Activated CD4-positive, alpha-beta T cell treated with anti-CD3 and anti-CD28 coated beads, Interleukin-2, amount 50 U/mL, for 16 hours (primary cell): Measurements from ENCODE around the gene GGT6.
A peak's percentile ranks its signal among the peaks of the same experiment; 100 is the strongest.
"Not testable (repeated sequence)": the region's sequence is repeated elsewhere in the genome, so short reads cannot be mapped to it uniquely, and the experiment has no call there.

ENCODE experiments used
- DNase-seq: peaks from one replicate; pipeline ENCODE4 v3.0.0-alpha.2; 2020

GGT6 gene, protein sequence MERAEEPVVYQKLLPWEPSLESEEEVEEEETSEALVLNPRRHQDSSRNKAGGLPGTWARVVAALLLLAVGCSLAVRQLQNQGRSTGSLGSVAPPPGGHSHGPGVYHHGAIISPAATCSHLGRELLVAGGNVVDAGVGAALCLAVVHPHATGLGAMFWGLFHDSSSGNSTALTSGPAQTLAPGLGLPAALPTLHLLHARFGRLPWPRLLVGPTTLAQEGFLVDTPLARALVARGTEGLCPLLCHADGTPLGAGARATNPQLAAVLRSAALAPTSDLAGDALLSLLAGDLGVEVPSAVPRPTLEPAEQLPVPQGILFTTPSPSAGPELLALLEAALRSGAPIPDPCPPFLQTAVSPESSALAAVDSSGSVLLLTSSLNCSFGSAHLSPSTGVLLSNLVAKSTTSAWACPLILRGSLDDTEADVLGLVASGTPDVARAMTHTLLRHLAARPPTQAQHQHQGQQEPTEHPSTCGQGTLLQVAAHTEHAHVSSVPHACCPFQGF

DNA sequence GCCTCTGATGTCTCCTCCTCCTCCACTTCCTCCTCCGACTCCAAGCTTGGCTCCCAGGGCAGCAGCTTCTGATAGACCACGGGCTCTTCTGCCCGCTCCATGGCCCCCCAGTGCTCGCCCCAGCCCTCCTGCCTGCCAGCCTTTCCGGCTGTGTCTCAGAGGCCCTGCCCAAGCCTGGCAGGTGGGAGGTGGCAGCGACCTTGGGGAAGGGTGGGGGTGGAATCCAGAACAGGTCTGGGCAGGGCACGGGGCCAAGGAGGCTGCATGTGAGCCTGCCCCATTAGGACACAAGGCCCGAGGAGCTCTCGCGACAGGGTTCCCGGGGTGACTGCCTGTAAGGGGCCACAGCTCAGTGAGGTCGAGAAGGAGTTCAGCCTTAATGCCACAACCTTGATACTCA lies at the start of gene GGT6:
Gene GGT6 (minus strand): TSS at position 157 of the 400 bp plus-strand sequence. CDS start 56 bp downstream, at position 101.
- DNase-seq, result no peak

DNA sequence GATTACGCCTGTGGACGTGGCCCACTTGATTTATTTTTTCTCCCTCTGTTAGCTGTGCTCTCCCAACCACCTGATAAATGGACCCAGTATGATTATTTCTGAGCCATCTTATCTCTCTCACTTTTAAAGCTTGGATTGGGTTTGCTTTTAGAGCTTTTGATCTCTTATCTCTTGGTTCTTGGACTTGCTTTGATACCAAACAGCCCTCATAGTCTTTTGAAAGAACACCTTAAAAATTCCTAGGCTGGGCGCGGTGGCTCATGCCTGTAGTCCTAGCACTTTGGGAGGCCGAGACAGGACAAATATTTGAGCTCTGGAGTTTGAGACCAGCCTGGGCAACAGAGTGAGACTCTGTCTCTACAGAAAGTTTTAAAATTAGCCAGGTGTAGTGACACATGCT lies 49.8 kb upstream of the GGT6 start:
- no peak for DNase-seq

DNA sequence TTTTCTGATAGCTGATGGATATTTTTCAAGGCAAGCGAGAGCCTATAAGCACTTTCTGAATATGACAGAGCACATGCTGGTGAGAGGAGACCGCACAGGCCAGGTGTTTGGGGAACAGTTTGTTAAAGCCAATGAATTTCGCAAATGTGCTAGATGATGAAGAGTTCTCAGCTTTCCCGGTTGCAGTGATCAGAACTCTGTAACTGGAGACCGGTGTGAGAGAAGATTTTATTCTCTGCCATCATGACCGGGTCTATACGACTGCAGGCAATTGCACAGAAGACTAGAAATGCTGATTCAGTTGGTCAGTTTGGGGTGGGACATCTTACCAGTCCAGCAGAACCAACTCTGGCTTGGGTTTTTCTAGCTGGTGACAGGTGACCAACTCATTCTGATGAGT lies 49.4 kb upstream of the GGT6 start:
- DNase-seq, result no peak

DNA sequence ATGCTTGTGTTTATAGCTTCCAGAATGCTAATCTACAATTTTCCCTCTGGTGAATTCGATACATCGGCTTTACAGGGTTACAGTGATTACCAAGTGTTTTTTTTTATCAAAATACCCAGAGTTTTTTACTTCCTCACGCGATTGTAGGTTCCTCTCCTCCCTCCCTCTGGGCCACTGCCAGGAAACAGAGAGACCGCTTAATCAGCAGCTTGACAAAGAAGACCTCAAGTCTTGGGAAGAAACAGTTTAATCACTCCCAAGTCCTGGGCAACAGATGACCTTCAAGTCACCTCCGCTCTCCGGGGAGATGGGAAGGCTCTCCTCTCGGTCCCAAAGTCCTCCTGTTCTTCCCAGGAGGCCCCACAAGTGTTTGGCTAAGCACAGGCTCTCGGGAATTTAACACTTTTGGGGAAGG lies 47.4 kb upstream of the GGT6 start:
- DNase-seq, result no peak

DNA sequence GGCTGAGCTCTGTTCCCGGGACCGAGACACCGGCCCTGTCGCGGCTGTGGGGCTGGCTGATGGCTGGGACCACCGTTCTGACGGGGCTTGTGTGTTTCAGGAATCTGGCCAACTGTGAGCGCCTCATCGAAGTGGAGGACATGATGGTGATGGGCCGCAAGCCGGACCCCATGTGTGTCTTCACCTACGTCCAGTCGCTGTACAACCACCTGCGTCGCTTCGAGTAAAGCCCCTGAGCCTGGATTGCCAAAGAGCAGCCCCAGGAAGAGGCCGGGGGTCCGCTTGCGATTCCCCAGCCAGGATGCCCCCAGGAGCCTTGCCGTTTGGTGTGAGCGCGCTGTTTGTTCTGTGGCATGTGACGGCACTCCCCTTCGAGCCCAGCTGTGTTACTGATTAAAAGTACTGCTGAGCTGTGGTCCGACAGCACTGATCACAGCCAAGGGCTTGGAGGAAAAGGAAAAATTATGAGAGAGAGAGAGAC lies 46.9 kb upstream of the GGT6 start:
- DNase-seq, result no peak

DNA sequence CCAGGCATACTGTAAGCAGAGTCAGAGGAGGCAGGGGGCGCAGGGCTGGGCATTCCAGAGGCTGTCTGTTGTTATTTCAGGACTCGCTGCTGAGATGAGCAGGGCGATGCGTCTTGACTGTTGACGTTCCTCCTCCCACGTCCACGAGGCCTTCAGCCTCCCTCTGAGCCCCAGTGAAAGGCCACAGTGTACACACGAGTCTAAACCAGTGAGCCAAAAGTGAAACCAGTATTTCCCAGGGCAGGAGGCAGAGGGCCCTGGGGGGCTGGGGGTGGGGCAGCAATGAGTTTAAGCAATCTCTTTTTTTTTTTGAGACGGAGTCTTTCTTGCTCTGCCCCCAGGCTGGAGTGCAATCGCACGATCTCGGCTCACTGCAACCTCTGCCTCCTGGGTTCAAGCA lies 45.4 kb upstream of the GGT6 start:
- no peak for DNase-seq

DNA sequence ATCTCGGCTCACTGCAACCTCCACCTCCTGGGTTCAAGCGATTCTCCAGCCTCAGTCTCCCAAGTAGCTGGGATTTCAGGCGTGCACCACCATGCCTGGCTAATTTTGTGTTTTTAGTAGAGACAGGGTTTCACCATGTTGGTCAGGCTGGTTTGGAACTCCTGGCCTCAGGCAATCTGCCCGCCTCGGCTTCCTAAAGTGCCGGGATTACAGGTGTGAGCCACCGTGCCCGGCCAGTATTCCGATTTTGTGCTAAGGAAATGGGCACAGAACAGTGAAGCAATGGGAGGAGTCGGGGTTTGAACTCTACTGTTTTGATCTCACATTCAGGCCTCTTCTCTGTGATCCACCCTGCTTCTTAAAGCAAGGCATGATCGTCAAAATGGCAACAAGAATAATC lies 44.4 kb upstream of the GGT6 start:
- DNase-seq, result not testable (repeated sequence)

DNA sequence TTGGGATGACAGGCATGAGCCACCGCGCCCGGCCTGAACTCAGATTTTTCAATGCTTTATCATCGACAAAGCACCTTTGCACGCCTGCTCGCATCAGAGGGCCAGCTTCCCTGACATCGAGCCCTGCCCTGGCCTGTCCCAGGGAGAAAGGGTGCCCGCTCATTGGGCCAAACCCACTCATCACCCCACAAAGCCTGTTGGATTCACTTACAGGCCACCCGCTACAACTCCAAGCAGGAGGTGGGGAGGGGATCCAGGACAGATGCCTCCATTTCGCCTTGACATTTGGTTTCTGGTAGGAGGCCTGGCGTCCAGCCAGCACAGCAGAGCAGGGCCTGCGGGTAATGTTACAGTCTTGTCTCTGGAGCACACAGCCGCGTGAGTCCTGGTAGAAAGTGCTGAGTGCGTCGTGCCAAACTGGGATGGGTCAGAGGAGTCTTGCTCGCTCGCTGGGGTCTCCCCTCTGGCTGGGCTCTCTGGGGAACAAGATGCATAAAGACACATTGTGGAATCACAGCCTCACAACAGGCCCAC lies 43.8 kb upstream of the GGT6 start:
- DNase-seq, result no peak

DNA sequence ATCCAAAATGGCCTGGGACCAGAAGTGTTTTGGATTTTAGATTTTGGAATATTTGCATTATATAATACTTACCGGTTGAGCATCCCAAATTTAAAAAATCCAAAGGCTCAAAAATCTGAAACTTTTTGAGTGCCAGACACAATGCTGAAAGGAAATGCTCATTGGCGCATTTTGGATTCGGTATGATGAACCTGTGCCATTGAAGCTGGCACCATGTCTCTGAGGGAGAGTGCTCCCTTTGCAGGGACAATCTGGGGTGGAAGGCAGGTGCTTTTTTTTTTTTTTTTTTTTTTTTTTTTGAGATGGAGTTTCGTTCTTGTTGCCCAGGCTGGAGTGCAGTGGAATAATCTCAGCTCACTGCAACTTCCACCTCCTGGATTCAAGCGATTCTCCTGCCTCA lies 41.7 kb upstream of the GGT6 start:
- DNase-seq, result no peak

DNA sequence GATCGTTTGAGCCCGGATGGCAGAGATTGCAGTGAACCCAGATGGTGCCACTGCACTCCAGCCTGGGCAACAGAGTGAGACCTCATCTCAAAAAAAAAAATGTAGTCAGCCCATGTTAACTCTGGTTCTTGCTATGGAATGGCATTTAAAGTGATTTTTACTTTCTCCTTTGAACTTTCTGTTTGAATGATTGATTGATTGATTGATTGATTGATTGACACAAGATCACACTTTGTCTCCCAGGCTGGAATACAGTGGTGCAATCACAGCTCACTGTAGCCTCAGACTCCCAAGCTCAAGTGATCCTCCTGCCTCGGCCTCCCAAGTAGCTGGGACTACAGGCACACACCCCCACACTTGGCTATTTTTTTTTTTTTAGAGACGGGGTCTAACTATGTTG lies 40.9 kb upstream of the GGT6 start:
- no peak for DNase-seq

DNA sequence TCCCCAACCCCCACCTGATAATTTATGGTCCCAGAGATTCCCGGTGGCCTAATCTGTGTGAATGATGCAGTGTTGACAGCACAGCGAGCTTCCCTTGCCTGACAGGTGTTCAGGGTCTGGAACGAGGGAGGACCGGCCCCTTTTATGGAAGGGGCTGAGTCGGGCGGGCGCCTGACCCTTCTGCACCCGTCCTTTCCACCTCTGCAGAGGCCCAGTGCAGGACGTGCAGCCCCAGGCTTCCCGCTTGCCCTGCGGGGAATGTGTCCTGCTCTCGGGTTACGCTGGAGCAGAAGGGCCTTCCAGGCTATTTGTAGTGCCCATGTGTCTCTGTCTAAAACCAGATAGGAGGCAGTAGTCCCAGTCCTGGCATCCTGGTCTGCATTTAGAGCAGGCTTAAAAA lies 40.2 kb upstream of the GGT6 start:
- DNase-seq, result no peak

DNA sequence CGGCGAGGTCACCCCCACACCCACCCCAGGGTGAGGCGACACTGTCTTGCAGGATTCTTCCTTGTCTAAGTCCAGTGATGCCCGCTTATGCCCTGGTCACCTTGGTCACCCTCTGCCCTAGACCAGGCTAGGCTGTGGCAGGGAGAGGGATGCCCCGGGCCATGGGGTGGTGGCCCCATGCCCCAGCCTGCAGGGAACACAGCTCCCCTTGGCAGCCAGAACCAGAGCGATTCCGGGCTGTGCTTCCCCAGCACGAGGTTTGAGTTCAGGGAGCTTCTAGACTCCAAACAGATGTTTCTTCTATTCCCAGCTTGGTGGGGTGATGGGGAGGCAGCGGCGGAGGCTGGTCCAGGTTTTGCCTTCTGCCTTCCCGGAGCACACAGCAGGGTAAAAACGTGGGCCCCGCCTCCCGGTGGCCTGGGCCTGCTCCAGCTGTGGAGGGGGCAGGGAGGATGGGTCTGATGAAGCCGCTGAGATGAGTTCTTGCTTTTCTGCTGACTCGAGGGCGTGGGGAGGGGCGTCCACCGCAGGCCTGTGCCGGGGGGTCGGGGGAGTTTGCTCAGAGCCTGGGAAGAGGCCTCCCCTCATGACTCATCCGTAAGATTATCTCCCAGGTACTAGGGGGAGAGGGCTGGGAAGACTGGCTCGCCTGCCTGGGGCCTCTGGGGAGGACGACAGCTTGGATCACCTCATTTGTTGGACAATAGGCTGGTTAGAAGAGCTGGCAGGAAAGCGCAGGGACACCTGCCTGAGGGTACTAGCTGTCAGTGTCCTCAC lies 39.3 kb upstream of the GGT6 start:
- no peak for DNase-seq

DNA sequence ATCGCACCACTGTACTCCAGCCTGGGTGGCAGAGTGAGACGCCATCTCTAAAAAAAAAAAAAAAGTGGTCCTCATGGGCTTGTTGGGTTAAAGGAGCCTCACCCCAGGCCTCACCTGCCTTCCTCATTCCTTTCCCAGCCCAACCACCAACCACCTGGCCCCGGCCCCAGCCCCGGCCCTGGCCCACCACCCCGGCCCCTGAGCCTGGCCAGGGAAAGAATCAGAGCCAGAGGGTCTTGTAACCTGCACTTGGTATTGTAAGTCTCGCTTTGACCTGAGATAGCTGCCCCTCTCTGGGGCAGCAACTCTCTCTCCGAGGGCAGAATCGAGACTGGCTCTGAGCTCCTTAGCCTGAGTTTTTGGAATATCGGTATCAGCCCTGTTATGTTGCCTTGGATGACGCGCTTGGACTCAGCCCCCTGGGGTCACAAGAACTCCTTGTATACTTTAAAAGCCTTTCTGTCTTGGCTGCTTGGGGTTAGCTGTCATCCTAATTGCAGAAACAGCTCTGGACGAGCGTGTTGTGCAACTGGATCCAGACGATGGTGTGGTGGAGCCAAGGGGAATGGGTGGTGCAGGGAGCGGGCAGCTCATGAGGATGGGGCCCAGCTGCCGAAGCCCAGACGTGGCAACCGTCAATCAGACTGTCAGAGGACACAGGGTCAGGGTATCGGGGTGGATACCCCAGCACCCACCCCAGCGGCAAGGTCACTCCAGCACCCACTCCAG lies 38.6 kb upstream of the GGT6 start:
- no peak for DNase-seq

DNA sequence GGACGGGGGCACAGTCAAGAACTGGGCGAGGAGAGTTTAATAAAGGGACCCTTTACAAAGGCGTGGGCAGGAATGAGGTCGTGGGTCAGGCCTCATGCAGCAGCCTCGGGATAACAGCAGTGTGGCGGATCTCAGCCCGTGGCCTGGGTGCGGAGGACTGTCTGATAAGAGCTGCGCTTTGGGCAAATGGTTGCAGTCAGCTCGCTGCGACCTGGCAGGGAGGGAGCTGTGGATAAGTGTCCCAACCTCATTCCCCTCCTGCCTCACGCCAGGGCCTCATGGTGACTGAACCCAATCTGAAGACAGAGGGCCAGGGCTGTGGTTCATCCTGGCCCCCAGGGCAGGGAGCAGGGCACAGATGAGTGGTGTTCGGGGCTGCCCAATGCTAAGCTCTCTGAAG lies 37.6 kb upstream of the GGT6 start:
- DNase-seq, result no peak

DNA sequence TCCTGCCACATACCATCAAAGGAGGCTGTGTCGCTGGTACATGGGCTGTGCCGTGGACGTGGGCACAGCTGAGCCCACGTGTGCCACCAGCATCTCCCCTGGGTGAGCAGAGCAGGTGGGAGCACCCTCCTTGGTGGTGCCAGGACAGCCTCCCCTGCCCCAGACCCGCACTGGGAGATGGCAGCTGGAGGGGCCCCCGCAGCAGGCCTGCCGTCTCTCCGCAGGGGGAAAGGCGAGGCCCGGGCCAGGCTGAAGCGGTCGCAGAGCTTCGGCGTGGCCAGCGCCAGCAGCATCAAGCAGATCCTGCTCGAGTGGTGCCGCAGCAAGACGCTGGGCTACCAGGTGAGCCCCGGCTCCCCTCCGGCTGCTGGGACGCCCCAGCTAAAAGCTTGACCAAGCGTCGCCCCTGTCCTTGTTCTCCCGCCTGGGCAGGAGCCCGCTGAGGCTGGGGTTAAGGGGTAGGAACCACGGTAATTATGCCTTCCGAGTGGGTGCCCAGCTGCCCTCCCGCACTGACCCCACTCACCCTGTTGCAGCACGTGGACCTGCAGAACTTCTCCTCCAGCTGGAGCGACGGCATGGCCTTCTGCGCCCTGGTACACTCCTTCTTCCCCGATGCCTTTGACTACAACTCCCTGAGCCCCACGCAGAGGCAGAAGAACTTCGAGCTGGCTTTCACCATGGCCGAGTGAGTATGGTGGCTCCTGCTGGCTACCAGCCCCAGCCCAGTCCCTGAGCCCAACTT lies 36.4 kb upstream of the GGT6 start:
- no peak for DNase-seq

DNA sequence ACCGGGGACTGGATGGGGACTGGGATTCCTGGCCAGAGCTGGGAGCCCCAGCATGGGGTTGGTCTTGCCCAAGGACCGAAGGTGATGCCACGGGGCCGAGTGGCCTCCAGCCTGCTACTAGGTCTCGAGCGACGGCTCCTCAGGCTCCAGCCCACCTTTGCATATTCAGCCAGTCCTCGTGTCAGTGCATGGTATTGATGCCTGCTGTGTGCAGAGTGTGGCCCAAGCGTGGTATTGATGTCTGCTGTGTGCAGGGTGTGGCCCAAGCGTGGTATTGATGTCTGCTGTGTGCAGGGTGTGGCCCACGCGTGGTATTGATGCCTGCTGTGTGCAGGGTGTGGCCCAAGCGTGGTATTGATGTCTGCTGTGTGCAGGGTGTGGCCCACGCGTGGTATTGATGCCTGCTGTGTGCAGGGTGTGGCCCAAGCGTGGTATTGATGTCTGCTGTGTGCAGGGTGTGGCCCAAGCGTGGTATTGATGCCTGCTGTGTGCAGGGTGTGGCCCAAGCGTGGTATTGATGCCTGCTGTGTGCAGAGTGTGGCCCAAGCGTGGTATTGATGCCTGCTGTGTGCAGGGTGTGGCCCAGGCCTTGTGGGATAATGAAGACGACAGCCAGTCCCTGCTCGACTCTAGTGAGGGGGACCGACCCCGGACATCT lies 35.4 kb upstream of the GGT6 start:
- not testable (repeated sequence) for DNase-seq

DNA sequence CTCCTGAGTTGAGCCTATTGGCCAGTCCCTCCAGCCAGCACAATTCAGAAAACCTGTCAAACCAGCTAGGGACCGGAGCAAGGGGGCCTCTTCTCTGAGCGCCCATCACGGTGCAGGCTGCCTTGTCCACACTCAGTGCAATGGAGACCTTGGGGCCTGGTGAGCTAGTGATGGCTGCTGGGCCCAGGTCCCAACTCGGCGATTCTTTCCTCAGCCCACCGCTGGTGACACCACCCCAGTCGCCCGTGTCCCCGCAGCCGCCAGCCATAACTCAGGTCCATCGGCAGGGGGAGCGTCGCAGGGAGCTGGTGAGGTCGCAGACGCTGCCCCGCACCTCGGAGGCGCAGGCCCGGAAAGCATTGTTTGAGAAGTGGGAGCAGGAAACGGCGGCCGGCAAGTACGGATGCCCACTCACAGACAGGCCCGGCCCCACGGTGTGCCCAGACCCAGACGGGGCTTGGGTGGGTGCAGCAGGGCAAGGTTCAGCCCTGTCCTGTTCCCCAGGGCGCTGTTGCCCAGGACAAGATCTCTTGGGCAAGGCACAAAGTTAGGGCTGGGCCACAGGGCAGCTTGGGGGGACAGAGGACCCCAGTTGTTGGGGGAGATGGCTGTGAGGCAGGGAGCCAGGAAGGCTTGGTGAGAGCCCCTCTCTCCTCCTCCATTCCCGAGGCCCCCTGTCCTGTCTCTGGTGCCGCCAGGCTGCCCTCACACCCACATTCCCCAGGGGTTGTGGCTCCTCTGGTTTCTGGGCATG lies 34.7 kb upstream of the GGT6 start:
- DNase-seq, result peak; percentile 36

DNA sequence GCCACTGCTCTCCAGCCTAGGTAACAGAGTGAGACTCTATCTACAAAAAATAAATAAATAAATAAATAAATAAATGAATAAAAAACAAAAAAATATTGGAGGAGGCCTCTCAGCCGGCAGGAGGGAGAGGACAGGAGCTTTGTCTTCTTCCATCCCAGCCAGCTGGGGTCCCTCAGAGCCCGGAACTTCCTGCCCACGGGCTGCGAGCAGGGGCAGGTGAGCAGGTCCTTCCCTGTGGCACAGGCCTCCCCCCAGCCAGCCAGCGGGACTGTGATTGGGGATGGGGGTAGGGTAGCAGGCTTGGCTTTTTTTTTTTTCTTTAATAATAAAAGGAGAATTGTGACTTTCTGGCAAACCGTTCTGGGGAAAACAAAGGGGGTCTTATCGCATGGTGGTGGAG lies 34.0 kb upstream of the GGT6 start:
- DNase-seq, result no peak

DNA sequence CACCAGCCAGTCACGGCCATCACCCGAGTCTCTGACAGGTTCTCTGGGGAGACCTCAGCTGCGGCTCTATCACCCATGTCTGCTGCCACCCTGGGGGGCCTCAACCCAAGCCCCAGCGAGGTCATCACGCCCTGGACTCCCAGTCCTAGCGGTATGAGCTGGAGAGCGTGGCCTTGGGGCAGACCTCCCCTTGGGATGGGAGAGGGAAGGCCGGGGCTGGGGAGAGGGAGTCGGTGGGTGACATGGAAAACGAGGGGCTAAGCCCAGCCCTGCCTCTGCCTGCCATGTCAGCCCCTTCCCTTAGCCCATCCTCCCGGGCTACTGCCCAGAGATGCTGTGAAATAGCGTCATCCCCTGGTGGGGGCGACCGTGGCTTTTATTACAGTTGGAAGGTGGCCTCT lies 32.6 kb upstream of the GGT6 start:
- no peak for DNase-seq

DNA sequence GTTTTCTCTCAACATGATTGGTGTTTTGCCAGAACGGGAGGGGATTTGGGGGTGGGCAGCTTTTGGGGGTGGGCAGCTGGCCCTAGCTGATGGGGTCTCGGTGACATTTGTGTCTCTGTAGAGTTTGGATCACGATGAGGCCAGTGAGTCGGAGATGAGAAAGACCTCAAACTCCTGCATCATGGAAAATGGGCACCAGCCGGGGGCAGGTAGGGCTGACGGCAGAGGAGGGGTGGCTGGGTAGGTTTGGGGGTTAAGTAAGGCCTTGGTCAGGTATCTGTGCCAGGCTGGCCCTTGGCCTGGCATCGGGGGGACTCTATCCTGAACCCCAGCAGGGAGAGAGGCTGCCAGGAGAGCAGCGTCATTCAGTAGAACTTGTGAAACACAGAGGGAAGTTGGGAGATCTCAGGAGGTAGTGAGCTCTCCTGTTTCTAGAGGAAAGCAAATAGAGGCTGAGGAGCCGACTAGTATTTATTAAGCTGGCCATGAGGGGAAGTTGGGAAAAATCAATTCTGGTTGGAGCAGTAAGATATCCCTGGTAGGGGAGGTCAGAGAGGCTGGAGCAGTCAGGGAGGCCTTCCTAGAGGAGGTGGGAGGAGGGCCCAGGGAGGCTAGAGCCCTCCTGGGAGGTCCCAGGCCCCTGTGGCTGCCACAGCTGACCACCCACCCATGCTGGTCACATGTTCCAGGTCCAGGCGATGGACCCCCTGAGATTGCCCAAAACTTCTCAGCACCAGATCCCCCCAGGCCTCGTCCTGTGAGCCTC lies 32.0 kb upstream of the GGT6 start:
- DNase-seq, result no peak
